OCI-LY7 (cell line): ENCODE measurements around the gene GGTLC2.

Experiments used
- EZH2phosphoT487 ChIP-seq: fragments of 200-600 bp; sonication (generic); IDR thresholded peaks from 2 replicates; pipeline ENCODE4 v1.6.1; 2018; ENCODE audit warnings: low read depth, borderline replicate concordance, mild to moderate bottlenecking, mixed run types, antibody characterized with exemption, low read length, moderate library complexity, mixed read lengths
- TF ChIP-seq, protein P1 (sequence below): fragments of 200-600 bp; sonication (generic); conservative IDR thresholded peaks from 2 replicates; pipeline ENCODE4 v1.5.1; 2014; ENCODE audit warnings: mild to moderate bottlenecking, antibody characterized with exemption, low read length, moderate library complexity, mixed read lengths

DNA sequence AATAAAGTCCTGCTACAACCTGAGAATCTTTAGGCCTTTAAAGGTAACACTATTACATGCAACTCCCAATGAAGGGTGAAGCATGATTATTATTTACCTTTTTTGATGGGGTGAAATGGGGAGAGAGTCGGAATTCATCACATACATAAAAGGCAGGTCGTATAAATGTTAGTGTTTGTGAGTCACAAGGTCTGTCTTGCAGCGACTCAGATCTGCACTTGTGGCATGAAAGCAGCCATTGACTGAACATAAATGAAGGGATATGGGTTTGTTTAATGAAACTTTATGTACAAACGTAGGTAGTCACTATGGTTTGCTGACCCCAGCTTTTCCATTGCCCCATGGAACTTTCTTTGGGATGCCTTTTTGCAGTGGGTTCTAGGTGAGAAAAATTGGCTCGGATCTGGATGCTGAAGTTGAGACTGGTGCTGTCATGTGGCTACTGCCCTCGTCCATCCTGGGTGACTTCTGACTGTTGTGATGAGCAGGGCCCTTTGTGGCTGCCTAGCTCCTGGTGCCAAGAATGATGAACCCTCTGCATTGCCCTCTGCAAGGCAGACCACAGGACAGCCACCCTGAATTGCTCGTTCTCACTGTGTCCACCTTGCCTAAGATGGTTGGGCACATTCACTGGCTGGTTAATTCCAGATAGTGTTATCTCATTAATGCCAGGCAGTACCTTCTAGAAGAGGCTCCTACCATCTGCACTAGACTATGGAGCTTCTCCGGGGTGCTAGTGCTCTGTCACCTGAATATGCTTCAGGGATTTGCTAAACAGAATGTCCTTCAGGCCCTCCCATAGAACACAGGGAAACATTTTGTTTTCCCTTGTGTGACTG lies 11.3 kb downstream of the GGTLC2 start:
- TF ChIP-seq, protein P1, sequence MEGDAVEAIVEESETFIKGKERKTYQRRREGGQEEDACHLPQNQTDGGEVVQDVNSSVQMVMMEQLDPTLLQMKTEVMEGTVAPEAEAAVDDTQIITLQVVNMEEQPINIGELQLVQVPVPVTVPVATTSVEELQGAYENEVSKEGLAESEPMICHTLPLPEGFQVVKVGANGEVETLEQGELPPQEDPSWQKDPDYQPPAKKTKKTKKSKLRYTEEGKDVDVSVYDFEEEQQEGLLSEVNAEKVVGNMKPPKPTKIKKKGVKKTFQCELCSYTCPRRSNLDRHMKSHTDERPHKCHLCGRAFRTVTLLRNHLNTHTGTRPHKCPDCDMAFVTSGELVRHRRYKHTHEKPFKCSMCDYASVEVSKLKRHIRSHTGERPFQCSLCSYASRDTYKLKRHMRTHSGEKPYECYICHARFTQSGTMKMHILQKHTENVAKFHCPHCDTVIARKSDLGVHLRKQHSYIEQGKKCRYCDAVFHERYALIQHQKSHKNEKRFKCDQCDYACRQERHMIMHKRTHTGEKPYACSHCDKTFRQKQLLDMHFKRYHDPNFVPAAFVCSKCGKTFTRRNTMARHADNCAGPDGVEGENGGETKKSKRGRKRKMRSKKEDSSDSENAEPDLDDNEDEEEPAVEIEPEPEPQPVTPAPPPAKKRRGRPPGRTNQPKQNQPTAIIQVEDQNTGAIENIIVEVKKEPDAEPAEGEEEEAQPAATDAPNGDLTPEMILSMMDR, result no peak
- no peak for TF ChIP-seq EZH2phosphoT487
